LNCAP (cell line): ENCODE results near the gene DMD.
A peak's percentile ranks its signal among the peaks of the same experiment; 100 is the strongest.

ENCODE experiments used
- TF ChIP-seq, protein P1 (sequence below): fragments of 450-650 bp; IDR thresholded peaks from 2 replicates; pipeline ENCODE4 v1.5.1; 2017; ENCODE audit warnings: mild to moderate bottlenecking

Gene DMD

DNA sequence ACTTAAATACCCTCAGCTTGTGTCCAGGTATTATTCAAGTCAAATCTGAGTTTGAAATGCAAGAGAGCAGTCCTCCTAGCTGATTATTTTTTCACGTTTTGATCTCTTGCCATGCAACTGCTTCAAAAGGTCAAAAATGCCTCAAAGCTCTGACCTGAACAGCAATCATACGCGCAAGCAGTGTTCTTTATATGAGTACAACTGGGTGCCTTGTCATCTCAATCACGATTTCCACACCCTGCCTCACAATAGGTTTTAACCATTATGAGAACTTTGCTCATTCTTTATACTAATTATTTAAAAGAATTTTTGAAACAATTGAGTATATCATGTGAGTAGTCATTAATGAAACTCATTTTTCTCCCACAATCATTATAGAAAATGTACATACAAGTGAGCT is 649.1 kb downstream of the DMD start:
- TF ChIP-seq, protein P1, sequence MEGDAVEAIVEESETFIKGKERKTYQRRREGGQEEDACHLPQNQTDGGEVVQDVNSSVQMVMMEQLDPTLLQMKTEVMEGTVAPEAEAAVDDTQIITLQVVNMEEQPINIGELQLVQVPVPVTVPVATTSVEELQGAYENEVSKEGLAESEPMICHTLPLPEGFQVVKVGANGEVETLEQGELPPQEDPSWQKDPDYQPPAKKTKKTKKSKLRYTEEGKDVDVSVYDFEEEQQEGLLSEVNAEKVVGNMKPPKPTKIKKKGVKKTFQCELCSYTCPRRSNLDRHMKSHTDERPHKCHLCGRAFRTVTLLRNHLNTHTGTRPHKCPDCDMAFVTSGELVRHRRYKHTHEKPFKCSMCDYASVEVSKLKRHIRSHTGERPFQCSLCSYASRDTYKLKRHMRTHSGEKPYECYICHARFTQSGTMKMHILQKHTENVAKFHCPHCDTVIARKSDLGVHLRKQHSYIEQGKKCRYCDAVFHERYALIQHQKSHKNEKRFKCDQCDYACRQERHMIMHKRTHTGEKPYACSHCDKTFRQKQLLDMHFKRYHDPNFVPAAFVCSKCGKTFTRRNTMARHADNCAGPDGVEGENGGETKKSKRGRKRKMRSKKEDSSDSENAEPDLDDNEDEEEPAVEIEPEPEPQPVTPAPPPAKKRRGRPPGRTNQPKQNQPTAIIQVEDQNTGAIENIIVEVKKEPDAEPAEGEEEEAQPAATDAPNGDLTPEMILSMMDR, result no peak

DNA sequence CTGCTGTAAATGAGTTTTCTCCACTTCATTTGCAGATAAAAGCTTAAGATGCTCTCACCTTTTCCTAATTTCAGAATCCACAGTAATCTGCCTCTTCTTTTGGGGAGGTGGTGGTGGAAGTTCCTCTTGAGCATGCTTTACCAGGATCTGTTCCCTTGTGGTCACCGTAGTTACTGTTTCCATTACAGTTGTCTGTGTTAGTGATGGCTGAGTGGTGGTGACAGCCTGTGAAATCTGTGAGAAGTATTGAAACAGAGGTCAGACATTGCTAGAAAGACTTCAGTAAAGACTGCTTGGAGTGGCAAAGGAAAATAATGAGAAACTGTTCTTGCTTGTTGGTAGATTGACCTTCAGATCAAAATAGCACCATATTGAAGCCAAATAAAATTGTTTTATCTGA is 666.2 kb downstream of the DMD start:
- TF ChIP-seq, protein P1, result no peak

DNA sequence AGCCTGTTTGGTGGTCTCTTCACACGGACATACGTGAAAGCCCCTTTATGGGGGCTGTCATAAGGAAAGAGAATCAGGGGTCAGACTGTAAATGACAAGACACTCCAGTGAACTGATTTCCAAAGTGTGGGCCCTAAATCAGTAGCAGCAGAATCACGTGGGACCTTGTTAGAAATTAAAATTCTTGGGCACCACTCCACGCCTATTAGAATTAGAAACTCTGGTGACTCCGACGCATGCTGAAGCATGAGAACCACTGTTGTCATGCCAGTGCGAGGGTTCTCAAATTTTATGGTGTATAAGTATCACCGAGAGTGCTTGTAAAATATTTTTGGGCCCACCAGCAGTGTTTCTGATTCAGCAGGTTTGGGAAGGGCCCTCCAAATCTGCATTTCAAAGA is 672.8 kb downstream of the DMD start:
- TF ChIP-seq, protein P1, result no peak

DNA sequence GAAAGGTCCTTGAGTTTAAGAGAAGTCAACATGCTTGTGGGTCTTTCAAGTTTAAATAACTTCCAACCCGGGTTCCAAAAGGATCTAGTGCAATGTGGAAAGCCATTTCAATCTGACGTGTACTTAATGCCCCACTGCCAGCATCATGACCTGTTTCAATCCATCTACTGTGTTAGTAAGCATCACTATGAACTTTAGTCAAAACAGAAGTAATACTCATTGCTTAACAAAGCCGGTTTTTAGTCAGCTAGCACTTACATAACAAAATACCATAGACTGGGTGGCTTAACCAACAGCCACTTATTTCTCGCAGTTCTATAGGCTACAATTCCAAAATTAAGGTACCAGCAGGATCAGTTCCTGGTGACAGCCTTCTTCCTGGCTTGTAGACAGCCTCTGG is 677.5 kb downstream of the DMD start:
- TF ChIP-seq, protein P1, result no peak

DNA sequence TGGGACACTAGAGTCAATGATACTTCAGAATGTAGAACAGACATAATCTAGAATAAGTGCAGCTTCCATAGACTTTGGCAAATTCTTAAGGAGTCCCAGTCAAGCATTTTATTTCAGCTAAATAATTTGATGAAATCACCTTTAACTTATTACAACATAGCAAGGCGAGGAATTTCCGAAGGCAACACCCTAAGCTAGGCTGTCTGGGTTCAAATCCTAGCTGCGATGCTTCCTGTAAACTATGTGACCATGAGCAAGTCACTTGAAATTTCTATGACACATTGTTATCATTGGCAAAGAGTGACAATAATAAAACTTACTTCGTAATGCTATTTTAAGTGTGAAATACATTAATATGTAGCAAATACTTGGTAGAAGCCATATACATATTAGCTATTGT is 679.1 kb downstream of the DMD start:
- TF ChIP-seq, protein P1, result no peak

DNA sequence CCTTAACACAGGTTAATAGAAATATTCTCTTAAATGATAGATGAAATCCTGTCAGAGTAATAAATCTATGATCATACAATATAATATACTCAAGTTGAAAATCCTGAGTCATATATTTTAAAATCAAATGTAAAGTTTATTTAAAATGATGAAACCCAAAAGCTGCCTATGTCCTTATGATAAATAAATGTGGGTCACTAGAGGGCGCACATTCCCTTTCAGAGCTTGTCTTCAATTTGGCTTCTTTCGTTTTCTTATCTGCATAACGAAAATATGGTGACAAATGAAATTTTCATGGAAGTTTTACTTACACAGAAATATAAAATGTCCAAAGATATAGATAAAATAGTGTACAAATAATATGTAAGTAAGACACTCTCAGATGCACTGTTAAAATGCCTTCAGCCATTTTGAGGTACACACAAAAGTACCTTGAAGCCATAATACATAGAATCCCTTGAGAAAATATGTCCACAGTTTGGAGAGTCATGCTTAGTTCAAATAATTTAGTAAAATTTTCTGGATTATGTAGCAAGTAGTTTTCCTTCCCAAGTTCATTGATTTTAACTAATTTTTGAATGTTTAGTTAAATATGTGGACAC is 680.4 kb downstream of the DMD start:
- TF ChIP-seq, protein P1, result peak; percentile 59

DNA sequence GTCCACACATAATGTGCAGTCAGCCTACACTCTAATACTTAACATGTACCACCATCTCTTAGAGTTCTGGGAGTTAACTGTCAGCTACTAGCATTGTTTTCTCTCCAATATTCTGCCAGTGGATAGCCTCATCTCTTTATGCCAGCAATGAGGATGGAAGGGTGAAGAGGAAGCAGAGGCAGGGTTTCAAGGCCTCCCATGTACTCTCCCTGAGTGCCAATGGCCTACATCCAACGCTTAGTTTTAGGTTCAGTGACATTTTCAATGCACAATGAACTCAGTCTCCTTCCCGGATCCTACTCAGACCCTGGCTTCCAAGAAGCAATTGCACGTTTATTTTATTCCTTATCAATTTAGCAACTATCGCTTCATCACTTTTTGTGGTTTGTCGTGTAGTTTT is 686.1 kb downstream of the DMD start:
- TF ChIP-seq, protein P1, result no peak

DNA sequence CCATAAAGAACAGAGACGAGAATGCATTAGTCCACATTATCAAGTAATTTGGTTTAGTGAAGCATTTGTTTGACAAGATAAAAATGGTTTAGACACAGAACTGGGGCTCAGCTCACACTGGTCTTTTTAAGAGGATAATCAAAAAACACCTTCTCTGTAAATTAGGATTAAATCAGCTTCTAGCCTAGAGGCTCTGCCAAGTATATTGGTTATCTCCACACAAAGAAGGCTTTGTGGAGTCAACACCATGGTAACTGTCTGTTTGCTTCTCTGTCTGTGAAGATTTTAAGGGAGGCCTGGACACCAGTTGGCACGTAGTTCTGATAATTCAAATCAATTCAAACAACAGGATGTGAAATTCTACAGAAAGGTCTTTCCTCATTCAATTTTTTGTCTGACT is 687.0 kb downstream of the DMD start:
- TF ChIP-seq, protein P1, result no peak
